Stimulated activated CD4-positive, alpha-beta T cell treated with anti-CD3 and anti-CD28 coated beads, Interleukin-4, amount 100 ng/mL, for 48 hours (primary cell): ENCODE results near the gene TMEM219.

ENCODE experiments used
- DNase-seq, 2 donors: peaks; one replicate each; pipeline ENCODE4 v3.0.0-alpha.2; 2020; ENCODE audit warnings: low read depth in 2 of 2

TMEM219 gene

DNA sequence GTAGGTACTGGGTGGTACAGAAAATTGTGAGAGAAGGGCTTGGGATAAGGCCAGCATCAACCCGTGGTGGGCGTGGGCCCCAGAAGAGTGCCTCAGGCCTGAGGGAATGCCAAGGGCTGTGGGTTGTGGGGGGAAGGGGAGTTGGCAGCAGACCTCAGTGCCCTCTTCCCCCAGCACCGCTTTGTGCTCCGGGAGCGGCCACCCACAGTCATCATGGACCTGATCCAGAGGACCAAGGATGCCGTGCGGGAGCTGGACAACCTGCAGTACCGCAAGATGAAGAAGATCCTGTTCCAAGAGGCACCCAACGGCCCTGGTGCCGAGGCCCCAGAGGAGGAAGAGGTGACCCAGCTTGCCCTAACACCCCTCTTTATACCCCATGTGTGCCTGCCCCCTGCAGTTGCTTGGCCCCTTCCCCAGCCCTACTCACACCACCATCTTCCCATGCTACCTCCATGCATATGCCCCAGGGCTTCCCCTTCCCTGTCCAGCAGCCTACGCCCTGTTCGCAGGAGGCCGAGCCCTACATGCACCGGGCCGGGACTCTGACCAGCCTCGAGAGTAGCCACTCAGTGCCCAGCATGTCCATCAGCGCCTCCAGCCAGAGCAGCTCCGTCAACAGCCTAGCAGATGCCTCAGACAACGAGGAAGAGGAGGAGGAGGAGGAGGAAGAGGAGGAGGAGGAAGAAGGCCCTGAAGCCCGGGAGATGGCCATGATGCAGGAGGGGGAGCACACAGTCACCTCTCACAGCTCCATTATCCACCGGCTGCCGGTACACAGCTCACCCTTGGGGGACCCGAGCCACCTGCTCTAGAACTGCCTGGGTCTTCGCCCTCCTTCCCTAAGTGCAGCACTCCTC lies 20.9 kb downstream of the TMEM219 start:
- no peak for DNase-seq

- DNase-seq: no peak
These were observed 21.7 kb downstream of the TMEM219 start for GRCh38 chr16:29983420-29984136.

GRCh38 chr16:29984137-29984763 lies 22.4 kb downstream of the TMEM219 start:
- no peak for DNase-seq

GRCh38 chr16:29984764-29985147 lies 22.9 kb downstream of the TMEM219 start:
- no peak for DNase-seq

DNA sequence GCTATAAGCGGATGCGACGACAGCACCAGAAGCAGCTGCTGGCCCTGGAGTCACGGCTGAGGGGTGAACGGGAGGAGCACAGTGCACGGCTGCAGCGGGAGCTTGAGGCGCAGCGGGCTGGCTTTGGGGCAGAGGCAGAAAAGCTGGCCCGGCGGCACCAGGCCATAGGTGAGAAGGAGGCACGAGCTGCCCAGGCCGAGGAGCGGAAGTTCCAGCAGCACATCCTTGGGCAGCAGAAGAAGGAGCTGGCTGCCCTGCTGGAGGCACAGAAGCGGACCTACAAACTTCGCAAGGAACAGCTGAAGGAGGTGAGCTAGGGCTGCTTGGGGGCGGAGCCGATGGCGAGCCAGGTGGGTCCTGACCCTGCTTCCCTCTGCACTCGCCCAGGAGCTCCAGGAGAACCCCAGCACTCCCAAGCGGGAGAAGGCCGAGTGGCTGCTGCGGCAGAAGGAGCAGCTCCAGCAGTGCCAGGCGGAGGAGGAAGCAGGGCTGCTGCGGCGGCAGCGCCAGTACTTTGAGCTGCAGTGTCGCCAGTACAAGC lies 23.5 kb downstream of the TMEM219 start:
- DNase-seq: no peak

DNA sequence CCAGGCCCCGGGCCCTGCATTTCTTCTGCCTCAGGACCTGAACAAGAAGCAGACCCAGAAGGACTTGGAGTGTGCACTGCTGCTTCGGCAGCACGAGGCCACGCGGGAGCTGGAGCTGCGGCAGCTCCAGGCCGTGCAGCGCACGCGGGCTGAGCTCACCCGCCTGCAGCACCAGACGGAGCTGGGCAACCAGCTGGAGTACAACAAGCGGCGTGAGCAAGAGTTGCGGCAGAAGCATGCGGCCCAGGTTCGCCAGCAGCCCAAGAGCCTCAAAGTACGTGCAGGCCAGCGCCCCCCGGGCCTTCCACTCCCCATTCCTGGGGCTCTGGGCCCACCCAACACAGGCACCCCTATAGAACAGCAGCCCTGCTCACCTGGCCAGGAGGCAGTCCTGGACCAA lies 24.4 kb downstream of the TMEM219 start:
- no peak for DNase-seq

- no peak for DNase-seq
These were observed 25.1 kb downstream of the TMEM219 start for GRCh38 chr16:29986931-29987330.

- DNase-seq: no peak
These were observed 25.6 kb downstream of the TMEM219 start for GRCh38 chr16:29987371-29988085.

DNA sequence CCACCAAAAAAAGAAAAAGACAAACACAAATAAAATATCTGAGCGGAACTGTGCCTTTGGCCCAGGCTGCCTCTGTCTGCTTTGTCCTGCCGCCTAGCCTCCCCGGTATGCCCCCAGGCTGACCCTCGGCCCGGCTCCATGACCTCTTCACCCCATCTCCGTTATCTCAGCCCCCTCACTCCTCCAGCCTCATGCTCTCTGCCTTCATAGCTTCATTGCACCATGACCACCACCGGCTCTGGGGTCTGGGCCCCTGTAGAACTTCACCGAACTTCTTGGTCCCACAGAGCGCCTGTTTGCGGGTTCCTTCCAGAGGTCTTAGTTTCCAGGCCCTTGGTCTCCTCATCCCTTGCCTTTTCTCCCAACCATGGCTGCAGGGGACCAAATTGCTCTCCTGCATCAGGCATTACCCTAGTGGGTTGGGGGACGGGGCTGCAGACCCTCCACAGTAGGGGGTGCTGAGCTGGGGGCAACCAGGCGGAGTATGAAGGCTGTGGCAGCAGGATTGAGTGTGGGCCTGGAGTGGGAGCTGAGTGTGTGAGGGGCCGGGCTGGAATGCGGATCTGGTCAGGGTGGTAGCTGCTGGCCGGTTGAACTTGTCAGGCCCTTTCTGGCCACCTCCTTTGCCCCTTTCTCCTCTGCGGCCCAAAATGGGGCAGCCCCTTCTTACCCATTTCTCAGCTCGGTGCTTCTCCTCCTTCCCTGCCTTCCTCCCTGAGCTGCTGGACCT lies 26.6 kb downstream of the TMEM219 start:
- no peak for DNase-seq

DNA sequence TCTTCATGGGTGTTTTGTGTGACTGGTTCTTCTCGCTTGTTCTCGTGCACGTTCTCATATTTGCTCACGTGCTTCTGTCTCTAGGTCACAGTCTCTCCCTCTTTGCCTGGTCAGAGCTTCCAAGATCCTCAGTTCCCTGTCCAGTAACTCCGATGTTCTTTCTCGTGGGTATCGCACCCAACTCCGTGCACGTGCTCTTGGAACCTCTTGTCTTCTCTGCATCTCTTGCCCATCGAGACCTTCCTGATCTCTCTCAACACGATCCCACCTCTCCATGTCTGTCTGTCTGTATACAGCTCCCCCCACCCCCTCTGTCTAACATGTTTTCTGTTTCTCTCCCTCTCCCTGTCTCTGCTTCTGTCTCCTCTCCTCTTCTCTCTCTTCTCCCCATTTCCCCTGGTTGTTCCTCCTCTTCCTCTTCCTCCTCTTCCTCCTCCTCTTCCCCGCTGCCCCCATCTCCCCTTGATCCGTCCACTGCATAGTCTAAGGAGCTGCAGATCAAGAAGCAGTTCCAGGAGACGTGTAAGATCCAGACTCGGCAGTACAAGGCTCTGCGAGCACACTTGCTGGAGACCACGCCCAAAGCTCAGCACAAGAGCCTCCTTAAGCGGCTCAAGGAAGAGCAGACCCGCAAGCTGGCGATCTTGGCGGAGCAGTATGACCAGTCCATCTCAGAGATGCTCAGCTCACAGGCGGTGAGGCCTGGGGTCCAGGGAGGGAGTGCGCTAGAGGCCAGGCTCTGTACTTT lies 27.4 kb downstream of the TMEM219 start:
- DNase-seq: no peak

DNA sequence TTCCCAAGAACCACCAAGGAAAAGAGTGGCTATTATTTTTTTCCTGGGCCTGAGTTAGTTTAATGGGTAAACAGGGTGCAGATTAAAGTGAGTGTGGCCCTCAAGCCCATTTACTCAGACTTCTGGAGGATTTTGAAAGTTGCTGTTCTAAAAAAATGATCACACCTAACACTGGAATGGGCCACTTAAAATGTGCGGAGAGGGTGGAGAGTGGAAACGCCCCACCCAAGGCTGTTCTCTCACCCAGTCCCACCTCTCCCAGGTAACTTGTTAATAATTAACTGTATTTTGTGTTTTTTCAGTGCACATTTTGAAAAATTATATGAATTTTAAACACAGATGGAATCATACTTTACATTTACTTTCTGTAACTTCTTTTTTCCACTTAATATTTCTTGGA lies 28.2 kb downstream of the TMEM219 start:
- no peak for DNase-seq

- no peak for DNase-seq
These were observed 29.1 kb downstream of the TMEM219 start for GRCh38 chr16:29990883-29991570.

GRCh38 chr16:29991571-29991904 lies 29.7 kb downstream of the TMEM219 start:
- no peak for DNase-seq

- DNase-seq: no peak
These were observed 30.6 kb downstream of the TMEM219 start for GRCh38 chr16:29992344-29992967.

DNA sequence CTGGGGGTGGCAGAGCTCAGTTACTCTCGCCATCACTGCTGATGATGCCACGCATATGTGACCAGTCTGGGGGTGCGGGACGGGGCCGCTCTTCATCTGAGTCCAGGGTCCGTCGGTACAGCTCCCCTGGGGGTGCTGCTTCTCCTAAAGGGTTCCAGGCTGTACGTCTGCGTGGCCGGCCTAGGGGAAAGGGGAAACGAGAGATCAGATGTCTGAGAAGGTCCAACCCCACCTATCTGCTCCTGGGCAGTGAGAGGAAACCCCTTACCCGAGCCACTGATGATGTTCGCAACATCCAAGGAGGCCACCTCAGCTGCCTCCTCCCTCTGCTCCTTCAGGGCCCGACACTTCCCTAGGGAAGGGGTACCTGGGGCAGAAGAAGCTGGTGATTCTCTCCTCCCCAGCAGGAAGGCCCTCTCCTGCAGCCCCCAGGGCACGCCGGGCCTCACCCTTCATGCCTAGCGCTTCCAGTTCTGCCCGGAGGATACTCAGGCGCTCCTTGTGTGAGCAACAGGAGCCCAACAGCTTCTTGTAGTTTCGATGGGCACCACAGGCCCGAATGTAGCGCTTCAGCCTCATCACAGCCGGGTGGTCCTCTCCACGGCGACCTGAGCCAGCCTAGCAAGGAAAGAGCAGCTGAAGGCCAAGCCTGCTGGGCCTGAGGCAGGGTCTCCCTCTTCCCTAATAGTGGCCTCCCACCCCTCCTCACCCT lies 31.5 kb downstream of the TMEM219 start:
- DNase-seq: no peak

- no peak for DNase-seq
These were observed 32.2 kb downstream of the TMEM219 start for GRCh38 chr16:29993903-29994599.

- peak; percentile 70 to 74 for DNase-seq
These were observed 32.9 kb downstream of the TMEM219 start for GRCh38 chr16:29994600-29995323.
